Measurements from ENCODE around the gene TBC1D13. TPM values are rescaled to one million over a fixed set of nuclear protein-coding genes. Genes with fewer than 3 reads are reported as not detected.

TBC1D13 gene
- total and polyA plus RNA-seq, 2 of the 13 experiments (the other 11 are each of a cell fraction or from before 2014, with no cell fraction given), result 17.9 to 19.7 TPM

DNA sequence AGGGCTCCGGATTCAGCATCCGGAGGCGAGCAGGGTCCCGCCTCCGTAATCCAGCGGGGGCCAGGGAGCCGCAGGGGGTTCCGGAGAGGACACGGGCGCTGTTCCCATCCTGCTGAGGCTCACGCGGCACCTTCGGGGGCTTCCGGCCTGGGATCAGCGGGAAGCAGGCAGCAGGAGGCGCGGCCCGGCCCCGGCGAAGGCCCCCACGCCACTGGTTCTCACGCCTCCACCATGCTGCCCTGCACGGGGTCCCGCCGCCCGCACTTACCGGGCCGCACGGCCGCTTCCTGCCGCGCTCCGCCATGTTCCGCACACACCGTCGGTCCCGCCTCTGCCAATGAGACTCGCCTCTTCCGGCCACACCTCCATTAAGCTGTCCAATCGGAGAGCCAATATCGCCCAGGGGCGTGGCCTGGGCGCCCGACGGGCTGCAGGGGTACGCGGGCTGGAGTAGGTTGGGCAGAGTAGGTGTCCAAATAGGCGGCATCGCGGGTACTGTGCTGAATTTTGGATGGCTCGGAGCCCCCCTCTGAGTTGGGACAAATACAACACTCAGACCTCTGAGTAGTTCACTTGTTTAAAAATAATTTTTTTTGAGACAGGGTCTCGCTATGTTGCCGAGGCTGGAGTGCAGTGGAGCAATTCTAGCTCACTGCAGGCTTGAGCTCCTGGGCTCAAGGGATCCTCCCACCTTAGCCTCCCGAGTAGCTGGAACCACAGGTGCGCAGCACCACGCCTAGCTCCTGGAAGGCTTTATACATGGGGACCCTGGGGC lies 42.6 kb downstream of the TBC1D13 start, which contains the start of gene SPOUT1 (continued):
- TF ChIP-seq, protein P1, sequence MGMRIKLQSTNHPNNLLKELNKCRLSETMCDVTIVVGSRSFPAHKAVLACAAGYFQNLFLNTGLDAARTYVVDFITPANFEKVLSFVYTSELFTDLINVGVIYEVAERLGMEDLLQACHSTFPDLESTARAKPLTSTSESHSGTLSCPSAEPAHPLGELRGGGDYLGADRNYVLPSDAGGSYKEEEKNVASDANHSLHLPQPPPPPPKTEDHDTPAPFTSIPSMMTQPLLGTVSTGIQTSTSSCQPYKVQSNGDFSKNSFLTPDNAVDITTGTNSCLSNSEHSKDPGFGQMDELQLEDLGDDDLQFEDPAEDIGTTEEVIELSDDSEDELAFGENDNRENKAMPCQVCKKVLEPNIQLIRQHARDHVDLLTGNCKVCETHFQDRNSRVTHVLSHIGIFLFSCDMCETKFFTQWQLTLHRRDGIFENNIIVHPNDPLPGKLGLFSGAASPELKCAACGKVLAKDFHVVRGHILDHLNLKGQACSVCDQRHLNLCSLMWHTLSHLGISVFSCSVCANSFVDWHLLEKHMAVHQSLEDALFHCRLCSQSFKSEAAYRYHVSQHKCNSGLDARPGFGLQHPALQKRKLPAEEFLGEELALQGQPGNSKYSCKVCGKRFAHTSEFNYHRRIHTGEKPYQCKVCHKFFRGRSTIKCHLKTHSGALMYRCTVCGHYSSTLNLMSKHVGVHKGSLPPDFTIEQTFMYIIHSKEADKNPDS (CRISPR knock-in tag; IDR thresholded peaks at IDR 0.05), result no peak
- TF ChIP-seq, protein P2, sequence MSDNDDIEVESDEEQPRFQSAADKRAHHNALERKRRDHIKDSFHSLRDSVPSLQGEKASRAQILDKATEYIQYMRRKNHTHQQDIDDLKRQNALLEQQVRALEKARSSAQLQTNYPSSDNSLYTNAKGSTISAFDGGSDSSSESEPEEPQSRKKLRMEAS (IDR thresholded peaks at IDR 0.05), result peak; percentile 95; the same call in 1 of the 2 replicates
- TF ChIP-seq BRD4 (CRISPR knock-in tag; IDR thresholded peaks at IDR 0.05) (peak; percentile 93), MEIS2 (CRISPR knock-in tag; IDR thresholded peaks at IDR 0.05) (peak; percentile 76; the same call in 1 of the 2 replicates), WIZ (CRISPR knock-in tag; IDR thresholded peaks at IDR 0.05) (no peak; the same call in 1 of the 2 replicates), TARDBP (CRISPR knock-in tag; IDR thresholded peaks at IDR 0.05) (0 out of 2 replicates have a peak, but pooled peaks have one; percentile 30), TBX3 (IDR thresholded peaks at IDR 0.05; ENCODE audit: borderline replicate concordance) (no peak)
- TF ChIP-seq, protein P3, sequence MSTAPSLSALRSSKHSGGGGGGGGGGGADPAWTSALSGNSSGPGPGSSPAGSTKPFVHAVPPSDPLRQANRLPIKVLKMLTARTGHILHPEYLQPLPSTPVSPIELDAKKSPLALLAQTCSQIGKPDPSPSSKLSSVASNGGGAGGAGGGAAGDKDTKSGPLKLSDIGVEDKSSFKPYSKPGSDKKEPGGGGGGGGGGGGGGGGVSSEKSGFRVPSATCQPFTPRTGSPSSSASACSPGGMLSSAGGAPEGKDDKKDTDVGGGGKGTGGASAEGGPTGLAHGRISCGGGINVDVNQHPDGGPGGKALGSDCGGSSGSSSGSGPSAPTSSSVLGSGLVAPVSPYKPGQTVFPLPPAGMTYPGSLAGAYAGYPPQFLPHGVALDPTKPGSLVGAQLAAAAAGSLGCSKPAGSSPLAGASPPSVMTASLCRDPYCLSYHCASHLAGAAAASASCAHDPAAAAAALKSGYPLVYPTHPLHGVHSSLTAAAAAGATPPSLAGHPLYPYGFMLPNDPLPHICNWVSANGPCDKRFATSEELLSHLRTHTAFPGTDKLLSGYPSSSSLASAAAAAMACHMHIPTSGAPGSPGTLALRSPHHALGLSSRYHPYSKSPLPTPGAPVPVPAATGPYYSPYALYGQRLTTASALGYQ (CRISPR knock-in tag; IDR thresholded peaks at IDR 0.05), result peak; percentile 73; the same call in 1 of the 2 replicates
